GM12892 (cell line): ENCODE measurements around the gene RTF2. TPM values are rescaled to one million over a fixed set of nuclear protein-coding genes. Genes with fewer than 3 reads are reported as not detected.

ENCODE experiments used
- DNase-seq: peaks from one replicate; pipeline ENCODE4 v3.0.0; 2011; ENCODE audit not compliant: insufficient read length
- FAIRE-seq: peaks from 2 replicates; lab custom pipeline; 2011; peaks lifted over from hg19 to GRCh38; lab: Jason Lieb, UNC
- POLR2A ChIP-seq: IDR thresholded peaks from 2 replicates; pipeline ENCODE4 v1.6.1; 2011; ENCODE audit warnings: low read depth, low read length, control low read depth
- POLR2AphosphoS5 ChIP-seq: IDR thresholded peaks from 2 replicates; pipeline ENCODE4 v1.6.1; 2011; ENCODE audit warnings: low read depth, low read length, control low read depth
- TAF1 ChIP-seq: IDR thresholded peaks from 2 replicates; pipeline ENCODE4 v1.6.1; 2011; ENCODE audit warnings: low read depth, mild to moderate bottlenecking, control low read depth, low read length, borderline replicate concordance
- polyA plus RNA-seq: library from polyadenylated mRNA; unstranded; fragments of >200 nt; gene quantifications from one replicate; pipeline ENCODE4 v1.2.1, GENCODE V29; 2012; ENCODE audit warnings: missing spikeins, inconsistent platforms; ENCODE audit not compliant: missing spikeins

The RTF2 gene
- polyA plus RNA-seq = 68.4 TPM

GRCh38 chr20:56468316-56469076 lies at the start of gene RTF2:
Gene RTF2 (plus strand): TSS chr20:56468627. CDS start chr20:56468698, 71 bp downstream.
- FAIRE-seq = peak; percentile 92
- TF ChIP-seq TAF1 = peak; percentile 67
- peak; percentile 82 for TF ChIP-seq POLR2A
- TF ChIP-seq POLR2AphosphoS5 = peak; percentile 78
- peak; percentile 77 for DNase-seq

- FAIRE-seq (no peak), DNase-seq (no peak)
- TF ChIP-seq POLR2AphosphoS5 = no peak
- TF ChIP-seq POLR2A = no peak
- TF ChIP-seq TAF1 = no peak
These were observed 48.4 kb upstream of the RTF2 start for GRCh38 chr20:56420028-56420427.

- FAIRE-seq (no peak), DNase-seq (no peak)
- TF ChIP-seq POLR2AphosphoS5 (no peak), TAF1 (no peak), POLR2A (no peak)
These were observed 47.3 kb upstream of the RTF2 start for GRCh38 chr20:56420940-56421688.

GRCh38 chr20:56422076-56422823 lies 46.2 kb upstream of the RTF2 start:
- DNase-seq = no peak
- no peak for TF ChIP-seq TAF1
- TF ChIP-seq POLR2A = no peak
- no peak for FAIRE-seq

- FAIRE-seq = no peak
- no peak for DNase-seq
- TF ChIP-seq POLR2A (no peak), POLR2AphosphoS5 (no peak), TAF1 (no peak)
These were observed 45.6 kb upstream of the RTF2 start for GRCh38 chr20:56422824-56423189.

- DNase-seq = no peak
- FAIRE-seq = no peak
- TF ChIP-seq POLR2A (no peak), TAF1 (no peak), POLR2AphosphoS5 (no peak)
These were observed 45.2 kb upstream of the RTF2 start for GRCh38 chr20:56423211-56423610.

GRCh38 chr20:56423886-56424285 lies 44.5 kb upstream of the RTF2 start:
- no peak for DNase-seq
- FAIRE-seq = no peak
- TF ChIP-seq POLR2A (no peak), POLR2AphosphoS5 (no peak), TAF1 (no peak)

- TF ChIP-seq TAF1 = no peak
- TF ChIP-seq POLR2AphosphoS5 = no peak
- TF ChIP-seq POLR2A = no peak
- FAIRE-seq (no peak), DNase-seq (no peak)
These were observed 43.5 kb upstream of the RTF2 start for GRCh38 chr20:56424931-56425330.

GRCh38 chr20:56426026-56426425 lies 42.4 kb upstream of the RTF2 start:
- FAIRE-seq (no peak), DNase-seq (no peak)
- no peak for TF ChIP-seq POLR2AphosphoS5
- no peak for TF ChIP-seq POLR2A

GRCh38 chr20:56426926-56427325 lies 41.5 kb upstream of the RTF2 start:
- TF ChIP-seq POLR2AphosphoS5 (no peak), TAF1 (no peak), POLR2A (no peak)
- DNase-seq = no peak
- no peak for FAIRE-seq

- TF ChIP-seq POLR2AphosphoS5 (no peak), POLR2A (no peak), TAF1 (no peak)
- DNase-seq = no peak
- no peak for FAIRE-seq
These were observed 40.6 kb upstream of the RTF2 start for GRCh38 chr20:56427797-56428196.

- DNase-seq (no peak), FAIRE-seq (no peak)
- TF ChIP-seq POLR2A (no peak), POLR2AphosphoS5 (no peak), TAF1 (no peak)
These were observed 40.0 kb upstream of the RTF2 start for GRCh38 chr20:56428410-56428809.

- FAIRE-seq (no peak), DNase-seq (no peak)
- TF ChIP-seq POLR2AphosphoS5 (no peak), POLR2A (no peak), TAF1 (no peak)
These were observed 39.5 kb upstream of the RTF2 start for GRCh38 chr20:56428881-56429280.
